ENCODE results near the gene MVB12A.
A peak's percentile ranks its signal among the peaks of the same experiment; 100 is the strongest.

Gene MVB12A

GRCh38 chr19:17419621-17420474, at the start of gene MVB12A:
MVB12A (plus strand) TSS chr19:17420047; CDS start chr19:17420136, 89 bp downstream.
- DNase-seq: peak; percentile 92

- no peak for DNase-seq
Measured at GRCh38 chr19:17376935-17377600, 42.8 kb upstream of the MVB12A start, which contains the start of gene PLVAP. PLVAP (minus strand) TSS chr19:17377342; CDS start chr19:17377288, 54 bp downstream.

GRCh38 chr19:17378271-17378670, 41.6 kb upstream of the MVB12A start:
- no peak for DNase-seq

GRCh38 chr19:17379221-17379631, 40.6 kb upstream of the MVB12A start:
- DNase-seq: no peak

- DNase-seq: no peak
Measured at GRCh38 chr19:17380426-17381138, 39.3 kb upstream of the MVB12A start.

- DNase-seq: peak; percentile 72
Measured at GRCh38 chr19:17385878-17386611, 33.8 kb upstream of the MVB12A start.

- DNase-seq: no peak
Measured at GRCh38 chr19:17389288-17389687, 30.6 kb upstream of the MVB12A start.

- no peak for DNase-seq
Measured at GRCh38 chr19:17389957-17390664, 29.7 kb upstream of the MVB12A start.

GRCh38 chr19:17390665-17391370, 29.0 kb upstream of the MVB12A start:
- DNase-seq: peak; percentile 87

- no peak for DNase-seq
Measured at GRCh38 chr19:17391371-17392151, 28.3 kb upstream of the MVB12A start.

- DNase-seq: no peak
Measured at GRCh38 chr19:17393002-17393401, 26.8 kb upstream of the MVB12A start.

- no peak for DNase-seq
Measured at GRCh38 chr19:17393914-17394313, 25.9 kb upstream of the MVB12A start, which contains the start of gene CCDC194. CCDC194 (minus strand) TSS chr19:17394196; CDS start chr19:17394158, 38 bp downstream.

- DNase-seq: peak; percentile 63
Measured at GRCh38 chr19:17394891-17395415, 24.9 kb upstream of the MVB12A start.

GRCh38 chr19:17398902-17399527, 20.8 kb upstream of the MVB12A start:
- DNase-seq: no peak

GRCh38 chr19:17401628-17402027, 18.2 kb upstream of the MVB12A start:
- DNase-seq: no peak

GRCh38 chr19:17402982-17403855, 16.6 kb upstream of the MVB12A start:
- peak; percentile 56 for DNase-seq

- DNase-seq: peak; percentile 31
Measured at GRCh38 chr19:17404015-17404414, 15.8 kb upstream of the MVB12A start.

- no peak for DNase-seq
Measured at GRCh38 chr19:17404621-17405249, 15.1 kb upstream of the MVB12A start.

Measured in activated CD4-positive, CD25-positive, alpha-beta regulatory T cell treated with anti-CD3 and anti-CD28 coated beads, Interleukin-2, amount 50 U/mL, for 72 hours (primary cell).